GM19238 (cell line): ENCODE measurements around the gene MYRIP.
"Not testable (repeated sequence)": the region's sequence is repeated elsewhere in the genome, so short reads cannot be mapped to it uniquely, and the experiment has no call there.

Experiments
- DNase-seq: peaks from one replicate; pipeline ENCODE4 v3.0.0; 2011; ENCODE audit warnings: low spot score; ENCODE audit not compliant: insufficient read length

MYRIP gene

DNA sequence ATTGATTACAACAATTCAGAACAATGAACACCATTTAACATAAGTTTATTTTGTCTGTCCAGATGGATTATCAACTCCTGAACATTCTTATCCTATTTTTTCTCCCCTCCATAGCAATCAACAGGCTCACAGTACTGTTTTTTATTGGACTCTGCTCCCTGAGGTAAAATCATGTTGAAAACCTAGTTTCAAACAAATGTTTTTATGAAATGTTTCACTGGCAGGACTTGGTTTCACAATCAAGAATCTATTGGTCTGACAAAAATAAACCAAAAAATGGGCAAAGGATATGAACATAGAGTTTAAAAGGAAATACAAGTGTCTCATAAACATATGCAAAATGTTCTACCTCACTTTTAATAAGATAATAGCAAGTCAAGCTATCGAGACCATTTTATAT, 2.6 kb upstream of the MYRIP start:
- DNase-seq = no peak

DNA sequence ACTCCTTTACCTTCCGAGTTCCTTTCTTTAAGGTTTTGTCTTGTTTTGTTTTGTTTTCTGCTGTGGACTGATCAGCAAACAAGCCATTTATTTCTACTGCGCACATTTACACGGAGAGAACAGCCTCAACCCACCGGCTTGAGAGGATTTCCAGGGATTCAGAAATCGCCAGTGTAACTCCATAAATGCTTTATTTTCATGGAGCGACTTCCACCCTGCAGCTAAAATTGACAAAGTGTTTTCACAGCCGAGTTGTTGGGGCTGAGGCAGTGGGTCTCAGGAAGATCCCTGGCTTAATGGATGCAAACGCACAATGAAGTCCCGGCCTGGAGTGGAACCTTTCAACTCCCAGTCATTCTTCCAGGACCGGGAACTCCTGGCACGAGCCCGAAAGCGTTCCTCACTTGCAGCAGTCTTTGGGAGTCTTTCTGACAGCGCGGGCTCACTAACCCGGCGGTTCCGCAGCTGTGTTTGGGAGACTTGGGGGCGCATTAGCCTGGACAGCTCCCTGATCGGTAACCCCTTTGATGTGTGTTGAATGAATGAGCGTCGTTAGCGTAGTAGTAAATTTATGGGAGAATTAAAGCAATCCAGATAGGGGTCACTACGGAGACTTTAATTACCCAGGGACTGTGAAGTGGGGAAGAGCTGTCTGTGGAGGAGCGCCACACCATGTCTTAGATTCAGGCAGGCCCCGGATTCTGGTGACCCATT, 785 bp upstream of the MYRIP start:
- DNase-seq = no peak

DNA sequence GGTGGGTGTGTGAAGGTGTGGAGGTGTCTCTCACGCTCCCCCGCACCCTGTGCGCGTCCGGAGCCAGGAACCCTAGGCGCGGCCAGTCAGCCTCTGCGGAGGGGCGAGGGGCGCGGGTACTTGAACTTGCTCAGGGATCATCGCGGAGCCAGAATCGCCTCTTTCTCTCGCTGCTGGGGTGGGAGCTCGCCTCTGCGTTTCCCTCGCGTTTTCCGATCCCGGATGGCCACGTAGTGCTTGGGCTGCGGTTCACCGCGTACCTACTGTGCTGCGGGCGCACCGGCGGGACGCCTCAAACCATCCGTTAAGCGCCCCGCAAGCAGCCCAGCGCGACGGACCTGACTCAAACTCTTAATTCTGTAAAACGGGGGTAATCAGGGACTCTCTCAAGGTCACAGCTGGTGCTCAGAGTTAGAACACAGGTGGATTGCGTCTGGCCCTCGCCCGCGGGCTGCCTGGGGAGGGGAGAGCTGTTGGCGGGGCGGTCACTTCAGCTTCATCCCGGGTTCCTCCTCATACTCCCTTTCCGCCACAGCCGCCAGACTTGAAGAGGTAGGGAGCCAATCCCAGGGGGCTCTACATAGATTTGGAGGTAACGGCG, 686 bp downstream of the MYRIP start:
- DNase-seq = peak; percentile 6

DNA sequence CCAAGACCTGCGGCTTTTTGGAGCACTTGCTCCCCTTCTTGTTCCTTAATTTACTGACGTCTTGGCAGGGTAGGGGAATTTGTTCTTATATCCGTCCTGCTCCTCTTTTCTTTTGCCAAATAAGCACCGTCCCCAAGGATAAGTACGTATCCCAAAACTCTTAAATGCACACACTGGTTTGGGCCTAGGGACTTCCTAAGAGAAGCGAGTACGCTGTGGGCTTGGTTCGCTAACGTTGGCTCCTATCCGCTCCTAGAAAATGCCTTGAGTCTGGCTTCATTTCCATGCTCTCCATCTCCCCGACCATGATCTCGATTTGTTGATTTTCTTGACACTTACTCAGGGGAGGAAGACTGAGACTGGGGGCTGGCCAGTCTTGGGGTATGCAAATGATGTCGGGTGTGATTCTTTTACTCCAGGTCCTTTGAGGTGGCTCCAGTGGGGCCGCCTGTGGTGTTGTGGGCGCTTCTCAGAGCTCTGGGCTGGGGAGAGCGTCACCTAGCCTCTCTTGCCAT, 1.3 kb downstream of the MYRIP start:
- peak; percentile 5 for DNase-seq

DNA sequence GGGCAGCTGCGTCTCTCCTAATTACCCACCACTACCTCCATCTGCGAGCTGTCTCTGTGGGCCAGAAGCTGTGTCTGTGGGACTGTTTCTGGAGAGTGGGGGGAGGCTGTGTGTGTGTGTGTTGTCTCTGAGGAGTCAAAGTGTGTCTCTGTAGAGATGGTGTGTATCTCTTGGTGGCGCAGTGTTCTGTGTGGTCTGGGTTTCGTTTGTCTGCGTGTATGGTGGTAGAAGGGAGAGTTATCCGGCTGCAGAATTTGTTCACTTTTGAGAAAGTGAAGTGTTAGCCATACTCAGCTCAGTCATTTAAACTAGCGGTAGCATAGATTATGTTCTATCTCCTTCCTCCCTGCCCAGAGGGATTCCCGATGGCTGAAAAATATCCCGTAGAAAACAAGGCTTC, 2.2 kb downstream of the MYRIP start:
- no peak for DNase-seq

DNA sequence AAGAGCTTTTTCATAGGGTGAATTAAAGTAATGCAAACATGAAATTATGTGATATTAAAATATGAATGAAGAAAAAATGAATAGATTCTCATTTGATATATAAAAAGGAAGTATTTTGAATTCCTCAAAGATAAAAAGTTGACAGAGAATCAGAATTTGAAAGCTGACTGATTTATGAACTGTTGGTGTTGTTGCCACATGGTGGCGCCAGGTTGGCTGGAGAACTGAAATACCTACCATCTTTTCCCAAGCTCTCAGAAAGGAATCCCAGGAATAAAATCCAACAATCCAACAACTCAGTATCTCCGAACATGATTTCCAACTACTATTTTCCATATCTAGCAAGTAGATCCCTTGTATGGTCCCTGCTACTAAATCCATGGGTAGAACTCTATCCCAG, 3.1 kb downstream of the MYRIP start:
- DNase-seq = no peak

DNA sequence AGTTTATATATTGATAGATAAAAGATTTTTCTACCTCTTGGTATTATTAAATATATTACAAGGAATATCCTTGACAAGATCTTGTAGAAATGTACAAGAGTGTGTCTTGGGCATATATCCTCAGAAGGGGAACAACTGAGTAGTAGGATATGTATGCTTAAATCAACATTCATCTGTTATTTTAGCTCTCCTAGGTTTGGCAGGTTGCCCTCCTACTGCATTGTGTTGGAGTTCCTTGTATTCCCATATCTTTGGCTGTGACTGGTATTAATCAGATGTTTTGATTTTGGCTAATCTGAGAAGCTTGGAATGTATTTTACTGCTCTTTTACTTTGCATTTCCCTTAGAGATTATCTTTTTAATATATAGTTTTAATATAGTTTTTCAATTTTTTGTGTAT, 4.6 kb downstream of the MYRIP start:
- DNase-seq = no peak

DNA sequence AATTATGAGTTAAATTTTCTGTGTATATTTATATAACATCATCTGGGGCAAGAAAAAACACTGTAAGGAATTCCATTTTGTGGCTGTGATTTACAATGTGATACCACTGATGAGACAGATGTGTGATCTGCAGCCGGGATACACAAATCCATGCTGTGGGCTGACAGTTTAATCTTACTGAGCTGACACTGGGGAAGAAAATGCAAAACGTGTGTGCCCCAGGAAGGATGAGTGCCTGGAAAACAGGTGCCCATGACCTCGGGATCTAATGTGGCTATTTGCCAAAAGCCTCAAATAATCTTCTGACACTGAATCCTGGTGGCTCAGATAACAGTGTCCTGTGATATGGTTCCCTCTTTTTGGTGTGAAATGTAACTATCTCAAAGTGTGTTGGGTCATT, 10.5 kb downstream of the MYRIP start:
- DNase-seq = no peak

DNA sequence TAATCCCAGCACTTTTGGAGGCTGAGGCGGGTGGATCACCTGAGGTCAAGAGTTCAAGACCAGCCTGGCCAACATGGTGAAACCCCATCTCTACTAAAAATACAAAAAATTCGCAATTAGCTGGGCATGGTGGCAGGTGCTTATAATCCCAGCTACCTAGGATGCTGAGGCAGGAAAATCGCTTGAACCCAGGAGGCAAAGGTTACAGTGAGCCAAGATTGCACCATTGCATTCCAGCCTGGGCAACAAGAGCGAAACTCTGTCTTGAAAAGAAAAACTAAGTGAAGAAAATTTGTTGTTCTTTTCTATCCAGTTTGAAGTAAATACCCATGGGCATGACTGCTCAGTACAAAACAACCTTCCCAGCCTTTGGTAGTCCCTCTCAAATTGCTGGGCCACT, 24.4 kb downstream of the MYRIP start:
- not testable (repeated sequence) for DNase-seq

DNA sequence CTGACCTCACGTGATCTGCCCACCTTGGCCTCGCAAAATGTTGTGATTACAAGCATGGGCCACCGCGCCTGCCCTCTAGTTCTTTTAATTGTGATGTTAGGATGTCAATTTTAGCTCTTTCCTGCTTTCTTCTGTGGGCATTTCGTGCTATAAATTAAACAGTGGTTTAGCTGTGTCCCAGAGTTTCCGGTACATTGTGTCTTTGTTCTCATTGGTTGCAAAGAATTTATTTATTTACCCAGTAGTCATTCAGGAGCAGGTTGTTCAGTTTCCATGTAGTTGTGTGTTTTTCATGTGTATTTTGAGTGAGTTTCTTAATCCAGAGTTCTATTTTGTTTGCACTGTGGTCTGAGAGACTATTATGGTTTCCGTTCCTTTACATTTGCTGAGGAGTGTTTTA, 30.1 kb downstream of the MYRIP start:
- no peak for DNase-seq

DNA sequence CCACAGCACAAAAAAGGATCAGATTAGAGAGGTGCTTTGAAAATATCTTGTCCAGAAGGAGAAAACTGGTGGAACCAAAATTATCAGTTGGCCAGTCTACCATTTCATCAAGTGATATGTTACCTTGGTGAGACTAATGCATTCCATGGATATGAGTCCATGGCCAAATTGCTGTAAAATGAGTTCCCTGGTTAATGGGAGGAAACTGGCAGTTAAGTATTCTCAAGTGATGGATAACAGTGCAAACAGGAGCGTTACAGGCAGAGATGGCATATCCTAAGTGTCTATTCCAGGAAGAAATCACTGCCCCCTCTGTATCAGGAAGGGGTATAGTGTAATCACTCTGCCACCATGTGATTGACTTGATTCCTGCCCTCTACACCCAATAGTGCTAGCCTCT, 34.0 kb downstream of the MYRIP start:
- DNase-seq = no peak

DNA sequence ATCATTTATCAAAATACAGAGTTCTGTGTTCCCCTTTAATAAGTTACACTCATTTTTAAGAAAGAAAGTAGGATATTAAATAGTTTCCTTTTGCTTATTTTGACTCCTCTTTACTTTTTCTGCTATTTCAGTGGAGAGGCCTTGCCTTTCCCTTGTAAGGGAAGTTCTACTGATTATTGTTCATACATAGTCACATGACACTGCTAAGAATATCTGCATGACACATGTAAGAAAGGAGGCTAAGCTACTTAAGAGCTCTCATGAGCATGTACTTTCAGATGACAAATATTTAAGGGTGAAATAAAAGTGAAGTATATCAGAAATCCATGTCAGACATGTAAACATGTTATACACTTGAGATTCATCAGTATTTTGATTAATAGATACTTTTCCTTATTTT, 39.0 kb downstream of the MYRIP start:
- no peak for DNase-seq

DNA sequence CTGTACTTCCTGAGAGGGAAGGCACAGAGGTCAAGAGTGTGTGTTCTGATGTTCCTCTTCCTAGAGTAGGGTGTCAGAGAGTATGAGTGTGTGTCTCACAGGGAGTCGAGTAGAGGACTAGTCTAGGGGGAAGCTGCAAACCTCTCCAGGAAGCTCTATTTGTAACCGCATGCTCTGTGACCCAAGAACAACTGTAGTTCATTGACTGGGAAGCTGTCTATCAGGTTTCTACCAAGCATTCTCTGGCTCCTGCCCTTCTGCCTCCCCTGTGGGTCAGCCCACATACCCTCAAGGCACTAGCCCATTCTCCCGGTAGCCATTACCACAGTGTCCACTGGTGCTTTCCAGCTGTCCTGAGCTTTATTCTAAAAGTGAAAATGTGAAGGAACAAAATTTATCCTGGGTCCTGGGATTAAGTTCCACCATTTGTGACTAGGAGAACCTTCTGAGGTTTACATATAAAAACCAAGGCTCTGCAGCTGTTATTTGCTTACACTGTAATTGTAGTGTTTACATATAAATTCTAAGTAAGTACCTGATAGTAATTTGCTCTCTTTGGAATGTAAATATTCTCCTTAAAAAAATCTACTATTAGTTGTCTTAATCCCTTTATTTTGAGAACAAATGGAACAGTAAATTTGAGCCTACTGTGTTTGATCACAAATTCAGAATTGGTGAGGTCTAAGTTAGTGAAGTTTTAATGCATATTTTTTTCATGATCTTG, 40.7 kb downstream of the MYRIP start:
- DNase-seq = no peak

DNA sequence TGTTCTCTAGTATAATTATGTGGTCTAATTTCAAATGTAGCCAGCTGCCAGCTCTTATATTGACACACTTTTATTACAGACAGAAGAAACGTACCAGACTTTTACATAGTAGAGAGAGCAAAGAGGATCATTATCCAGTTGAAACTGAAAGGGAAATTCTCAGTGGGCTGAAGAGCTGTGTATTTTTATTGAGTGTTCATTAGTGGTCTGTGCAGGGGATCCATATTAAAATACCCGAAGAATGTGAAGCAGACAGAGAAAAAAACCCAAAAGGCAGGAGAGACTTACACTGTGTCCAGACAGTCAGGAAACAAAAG, 41.3 kb downstream of the MYRIP start:
- DNase-seq = no peak

DNA sequence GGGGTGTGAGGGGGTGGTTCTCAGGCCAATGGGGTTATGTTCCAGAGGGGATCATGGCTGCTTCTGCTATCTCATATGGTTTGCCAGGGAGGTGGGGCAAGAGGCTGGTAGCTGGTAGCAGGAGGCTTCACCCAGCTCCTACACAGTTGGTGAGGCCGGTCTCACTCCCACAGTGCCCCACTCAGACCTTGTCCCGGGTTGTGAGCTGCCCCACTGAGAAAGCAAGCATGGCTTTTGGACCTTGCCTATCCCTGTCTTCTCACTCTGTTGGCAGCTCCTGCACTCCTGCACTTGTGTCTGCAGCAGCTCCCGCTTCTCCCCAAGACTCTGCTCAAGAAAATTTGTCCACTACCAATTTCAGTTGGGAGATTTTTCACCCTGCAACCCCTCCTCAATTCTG, 46.1 kb downstream of the MYRIP start:
- no peak for DNase-seq

DNA sequence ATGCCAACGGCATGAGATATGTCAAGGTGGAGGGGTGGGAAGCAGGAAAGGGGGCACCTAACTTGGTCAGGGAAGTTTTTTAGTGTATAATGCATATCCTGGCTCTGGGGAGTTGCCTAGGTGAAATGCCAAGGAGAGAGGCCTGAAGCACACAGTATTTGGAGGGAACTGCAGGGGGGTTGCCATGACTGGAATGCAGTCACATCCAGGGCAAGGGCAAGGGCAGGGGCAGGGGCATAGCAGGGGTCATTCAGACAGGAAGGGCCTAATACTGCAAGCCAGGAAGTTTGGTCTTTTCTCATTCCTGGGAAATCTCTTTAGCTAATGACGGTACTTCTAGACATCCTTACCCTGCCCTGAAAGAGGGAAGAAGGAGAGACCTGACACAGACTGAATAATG, 60.5 kb downstream of the MYRIP start:
- DNase-seq = no peak

DNA sequence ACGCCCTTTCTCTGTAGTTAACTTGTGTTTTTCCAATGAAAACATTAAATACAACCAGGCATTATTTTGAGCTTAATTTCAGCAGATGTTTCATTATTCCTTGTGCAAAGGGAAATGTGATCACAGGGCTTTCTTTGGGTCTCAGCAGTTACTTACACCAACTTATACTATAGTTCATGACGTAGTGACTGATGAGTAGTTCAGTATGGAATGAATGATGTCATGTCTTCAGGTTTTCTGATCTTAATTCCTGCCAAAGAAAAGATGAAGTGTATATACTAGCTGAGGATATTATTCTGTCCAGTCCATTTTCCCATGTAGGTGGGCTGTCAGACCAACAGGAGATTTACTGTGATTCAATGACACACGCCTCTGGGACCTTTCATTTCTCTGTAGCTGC, 61.3 kb downstream of the MYRIP start:
- no peak for DNase-seq

DNA sequence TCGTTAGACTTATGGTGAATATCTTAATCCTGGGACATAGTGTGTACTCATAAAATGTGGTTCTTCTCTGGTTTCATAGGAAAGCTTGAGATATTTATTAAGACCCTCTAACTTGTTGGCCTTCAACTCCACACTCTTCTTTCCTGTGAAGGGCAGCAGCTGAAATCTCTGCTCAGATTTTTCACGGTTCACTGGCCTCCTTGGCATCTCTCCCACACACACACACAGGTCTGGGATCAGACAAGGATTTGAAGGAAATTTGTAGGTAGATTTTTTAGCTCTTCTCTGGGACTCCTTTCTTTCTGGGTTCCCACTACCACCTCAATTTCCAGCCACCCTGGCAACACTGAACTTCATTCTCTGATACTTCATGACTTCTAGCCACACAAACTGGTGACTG, 70.2 kb downstream of the MYRIP start:
- DNase-seq = no peak

DNA sequence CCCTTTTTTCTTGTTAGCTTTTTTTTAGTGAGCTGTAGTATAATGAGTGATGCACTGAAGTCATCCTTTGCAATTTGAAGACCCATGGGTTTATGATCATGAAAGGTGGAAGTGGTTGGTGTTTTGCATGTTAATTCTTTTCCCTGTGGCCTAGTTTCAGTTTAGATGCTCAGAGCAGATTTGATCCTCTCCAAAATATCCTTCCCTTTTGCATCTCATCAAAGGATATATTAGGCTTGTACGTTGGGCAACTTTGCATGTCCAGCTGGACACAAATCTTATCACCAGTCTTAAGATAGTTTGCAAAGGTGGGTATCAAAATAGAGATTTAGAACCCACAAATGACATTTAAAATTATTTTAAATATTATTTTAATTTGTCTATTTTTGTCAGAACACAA, 72.7 kb downstream of the MYRIP start:
- no peak for DNase-seq

DNA sequence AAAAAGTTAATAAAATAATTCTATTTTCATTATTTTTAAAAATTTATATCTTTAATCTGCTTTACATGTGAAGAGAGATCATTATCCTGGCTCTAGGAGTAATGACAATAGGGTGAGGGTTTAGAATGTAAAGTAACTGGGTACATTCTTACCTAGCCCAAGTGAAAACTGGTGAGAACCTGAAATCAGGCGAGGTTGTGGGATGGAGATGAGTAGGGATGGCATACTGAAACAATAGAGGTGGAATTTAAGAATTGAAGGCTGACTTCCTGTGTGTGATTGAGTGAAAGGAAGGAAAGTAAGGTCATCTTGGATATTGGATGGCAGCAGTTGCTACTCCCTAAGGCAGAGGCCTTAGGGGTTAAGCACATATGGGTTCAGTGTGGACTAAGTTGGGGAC, 82.7 kb downstream of the MYRIP start:
- DNase-seq = no peak

DNA sequence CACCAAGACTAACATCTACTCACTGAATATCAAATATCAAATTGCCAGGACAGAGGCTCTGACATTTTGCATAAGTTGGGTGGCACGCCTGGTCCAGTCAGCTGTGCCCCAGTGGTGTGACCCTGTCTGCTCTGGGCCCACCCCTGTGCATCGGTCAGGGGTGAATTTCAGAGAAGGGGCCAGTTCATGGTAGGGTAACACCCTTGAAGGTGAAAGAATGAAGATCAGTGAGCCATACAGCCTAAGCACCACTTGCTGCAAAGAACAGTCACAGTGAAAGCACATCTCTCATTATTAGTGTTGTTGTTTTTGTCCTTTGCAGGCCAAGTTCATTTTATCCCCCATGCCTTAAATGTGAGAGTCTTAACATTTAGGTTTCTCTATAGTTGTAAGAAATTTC, 86.8 kb downstream of the MYRIP start:
- no peak for DNase-seq

DNA sequence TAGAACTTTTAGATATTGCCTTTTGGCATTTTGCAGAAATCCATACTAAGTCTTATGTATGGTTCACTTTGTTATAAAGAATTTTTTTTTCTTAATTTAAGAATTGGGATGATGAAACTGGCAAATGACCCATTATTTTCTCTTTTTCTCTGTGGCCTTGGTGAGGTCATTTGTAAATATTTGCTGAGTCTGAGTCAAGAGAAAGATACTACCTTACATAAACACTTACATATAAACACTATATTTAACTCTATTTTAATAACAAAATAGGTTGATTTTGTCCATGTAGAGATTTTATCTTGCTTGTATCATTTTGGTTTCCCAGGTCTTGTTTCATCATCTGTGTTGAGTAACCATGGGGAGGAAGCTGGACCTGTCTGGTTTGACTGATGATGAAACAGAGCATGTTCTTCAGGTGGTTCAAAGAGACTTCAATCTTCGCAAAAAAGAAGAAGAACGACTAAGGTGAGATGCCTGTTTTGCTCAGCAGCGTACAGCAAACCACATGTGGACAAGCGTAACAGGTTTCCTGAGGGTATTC, 91.1 kb downstream of the MYRIP start:
- no peak for DNase-seq

DNA sequence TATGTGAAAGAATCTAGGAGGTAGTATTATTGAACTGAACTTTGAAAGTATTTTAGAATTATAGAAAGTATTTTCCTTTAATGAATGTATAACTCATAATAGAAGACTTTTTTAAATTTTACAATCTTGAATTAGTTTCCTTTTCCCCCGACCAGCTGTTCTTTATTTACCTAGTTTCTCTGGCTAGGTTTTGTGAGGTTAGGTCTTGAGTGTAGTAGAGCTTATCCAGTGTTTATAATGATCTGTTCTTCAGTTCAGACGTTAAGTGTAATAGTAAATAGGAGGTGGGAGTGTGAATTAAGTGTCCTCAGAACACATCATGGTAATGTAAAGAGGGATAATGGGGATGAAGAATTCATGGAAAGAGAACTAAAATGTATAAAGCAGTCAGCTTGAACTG, 93.8 kb downstream of the MYRIP start:
- DNase-seq = no peak
